GM18505 (cell line): ENCODE data around the gene AREG.

Source experiments
- ATAC-seq: cut with Tn5 transposase; IDR thresholded peaks from one replicate; pipeline ENCODE4 v1.9.1; 2021; ENCODE audit not compliant: unreplicated experiment
- POLR2A ChIP-seq: IDR thresholded peaks from 4 replicates; pipeline ENCODE4 v1.6.1; 2011; ENCODE audit warnings: borderline replicate concordance; ENCODE audit not compliant: insufficient read depth, insufficient read length; ENCODE audit errors: extremely low read depth

The AREG gene

DNA sequence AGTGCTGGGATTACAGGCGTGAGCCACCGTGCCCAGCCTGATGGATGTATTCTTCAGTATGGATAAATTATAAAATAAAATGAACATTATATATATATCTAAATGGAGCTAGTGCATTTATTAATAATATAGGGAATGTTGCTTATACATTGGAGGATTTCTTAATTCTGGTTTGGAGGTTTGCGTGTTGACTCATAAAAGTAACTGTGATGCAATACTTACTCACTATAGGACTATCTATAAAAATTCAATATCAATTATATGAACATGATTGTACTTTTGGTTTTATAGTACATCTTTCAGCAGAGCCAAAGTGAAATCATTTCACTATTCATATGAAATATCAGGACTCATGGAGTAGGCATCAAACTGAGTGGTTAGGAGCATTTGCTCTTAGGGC, 3.2 kb upstream of the AREG start:
- ATAC-seq, result no peak
- TF ChIP-seq POLR2A, result no peak

DNA sequence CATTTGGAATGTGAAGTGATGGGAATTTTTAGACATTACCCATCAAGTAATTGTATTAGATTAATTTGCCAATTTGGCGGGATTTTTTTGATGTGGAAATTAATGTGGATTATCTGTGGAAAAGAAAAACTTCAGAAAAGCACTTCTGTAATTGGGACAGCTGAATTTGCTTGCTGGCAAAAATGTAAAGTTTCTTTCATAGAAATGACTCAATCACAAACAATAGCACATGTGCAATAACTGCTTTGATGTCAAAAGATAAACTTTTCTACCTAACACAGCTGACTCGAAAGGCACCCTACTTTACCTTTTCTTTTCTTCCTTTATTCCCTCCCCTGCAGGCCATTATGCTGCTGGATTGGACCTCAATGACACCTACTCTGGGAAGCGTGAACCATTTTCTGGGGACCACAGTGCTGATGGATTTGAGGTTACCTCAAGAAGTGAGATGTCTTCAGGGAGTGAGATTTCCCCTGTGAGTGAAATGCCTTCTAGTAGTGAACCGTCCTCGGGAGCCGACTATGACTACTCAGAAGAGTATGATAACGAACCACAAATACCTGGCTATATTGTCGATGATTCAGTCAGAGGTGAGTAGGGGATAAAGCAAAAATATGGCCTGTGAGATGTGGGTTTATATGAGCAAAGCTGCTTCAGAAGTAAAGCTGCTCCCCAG, 1.4 kb downstream of the AREG start:
- ATAC-seq, result no peak
- no peak for TF ChIP-seq POLR2A

DNA sequence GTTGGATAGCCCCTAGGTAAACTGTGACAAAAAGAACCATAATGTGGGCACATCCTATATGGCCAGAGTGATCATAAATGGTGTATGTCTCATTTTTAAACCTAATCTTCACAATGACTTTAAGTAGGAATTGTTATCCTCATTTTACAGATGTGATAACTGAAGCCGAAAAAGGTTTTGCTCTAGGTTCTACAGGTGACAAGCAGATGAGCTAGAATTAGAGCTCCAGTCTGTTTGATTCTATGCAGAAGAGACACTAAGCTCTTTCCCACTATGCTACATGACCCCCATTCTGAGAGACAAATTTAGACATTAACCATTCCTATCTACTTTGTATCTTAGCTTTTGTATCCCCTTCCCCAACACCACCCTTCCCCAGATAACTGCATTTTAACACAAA, 2.0 kb downstream of the AREG start:
- no peak for ATAC-seq
- TF ChIP-seq POLR2A, result no peak

DNA sequence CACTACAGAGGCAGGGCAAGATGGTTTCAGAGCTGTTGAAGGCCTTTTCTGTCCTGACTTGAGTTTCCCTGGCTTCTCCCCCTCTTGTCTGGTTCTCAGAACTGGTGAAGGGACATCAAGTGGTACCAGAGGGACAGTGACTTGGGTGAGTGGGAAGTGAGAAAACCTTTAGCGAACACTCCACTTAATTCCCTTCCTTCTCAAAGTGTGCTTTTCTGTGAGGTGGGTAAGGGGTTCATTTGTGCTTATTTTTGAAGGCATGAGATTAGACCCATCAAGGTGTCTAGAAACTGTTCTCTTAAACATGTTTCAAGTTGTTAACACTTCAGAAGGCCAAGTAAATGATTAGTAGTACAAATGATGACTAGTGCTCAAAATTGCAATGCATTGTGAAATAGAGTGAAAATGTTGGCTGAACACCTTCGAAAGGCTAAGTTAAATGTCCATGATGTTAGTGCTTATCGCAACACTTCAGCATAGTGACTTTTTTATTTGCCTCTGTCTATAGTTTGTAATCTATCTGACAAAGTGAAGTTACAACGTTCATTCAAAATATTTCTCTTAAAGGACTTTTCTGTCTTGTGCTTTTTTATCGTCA, 2.8 kb downstream of the AREG start:
- ATAC-seq, result no peak
- TF ChIP-seq POLR2A, result no peak

DNA sequence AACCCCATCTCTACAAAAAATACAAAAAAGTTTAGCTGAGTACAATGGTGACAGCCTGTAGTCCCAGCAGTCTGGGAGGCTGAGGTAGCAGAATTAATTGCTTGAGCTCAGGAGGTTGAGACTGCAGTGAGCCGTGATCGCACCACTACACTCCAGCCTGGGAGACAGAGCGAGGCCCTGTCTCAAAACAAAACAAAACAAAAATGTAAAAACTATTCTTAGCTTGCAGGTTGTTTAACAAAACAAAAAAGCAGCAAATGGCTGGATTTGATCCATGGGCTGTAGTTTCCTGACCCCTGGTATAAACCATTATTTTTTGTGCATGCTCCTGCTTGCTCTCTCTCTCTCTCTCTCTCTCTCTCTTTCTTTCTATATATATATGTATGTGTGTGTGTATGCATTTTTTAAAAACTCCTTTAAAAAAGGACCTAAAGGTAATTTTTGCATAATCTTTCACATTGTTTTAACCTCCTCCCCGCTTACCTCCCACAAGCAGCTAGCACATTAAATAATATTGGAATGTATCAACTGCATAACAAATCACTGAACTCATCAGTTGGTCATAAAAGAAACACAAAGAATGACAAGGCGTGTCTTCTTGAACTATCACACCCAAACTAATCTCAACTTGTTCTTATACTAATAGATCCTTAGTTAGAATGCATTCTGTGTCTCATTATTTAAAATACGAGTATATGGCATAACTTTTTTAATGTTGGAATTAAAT, 4.8 kb downstream of the AREG start:
- no peak for ATAC-seq

DNA sequence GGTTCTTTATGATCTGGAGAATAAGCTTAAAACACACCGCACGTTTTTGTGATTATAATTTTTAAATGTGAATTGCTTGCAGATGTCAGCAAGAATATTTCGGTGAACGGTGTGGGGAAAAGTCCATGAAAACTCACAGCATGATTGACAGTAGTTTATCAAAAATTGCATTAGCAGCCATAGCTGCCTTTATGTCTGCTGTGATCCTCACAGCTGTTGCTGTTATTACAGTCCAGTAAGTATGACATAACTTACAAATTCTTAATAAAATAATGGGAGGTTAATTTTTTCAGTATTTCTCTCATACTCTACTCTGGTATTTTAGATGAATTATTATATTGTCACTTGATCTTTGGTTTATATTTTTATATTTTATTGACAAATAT, 5.4 kb downstream of the AREG start:
- no peak for TF ChIP-seq POLR2A
- no peak for ATAC-seq

More for the DNA sequence above, 4.8 kb downstream of the AREG start:
- TF ChIP-seq POLR2A, result no peak

DNA sequence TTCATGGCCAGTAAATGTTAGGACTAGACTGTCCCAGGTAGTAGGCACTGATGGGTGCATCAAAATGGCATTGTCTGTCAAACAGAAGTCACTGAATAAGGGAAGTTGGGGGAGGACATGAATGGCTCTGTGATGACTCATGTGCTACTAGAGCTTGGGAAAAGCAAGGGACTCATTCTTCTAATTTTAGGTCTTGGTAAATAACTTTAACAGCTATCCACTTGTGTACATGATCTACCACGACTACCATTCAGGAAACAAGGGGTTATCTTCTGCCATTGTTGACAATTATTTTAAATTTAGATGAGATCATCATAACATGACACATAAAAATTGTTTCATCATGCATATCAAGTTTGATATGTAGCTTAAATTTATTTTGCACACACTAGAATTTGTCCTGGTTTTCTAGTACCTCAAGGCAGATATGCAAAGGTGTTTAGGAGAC, 6.3 kb downstream of the AREG start:
- no peak for TF ChIP-seq POLR2A
- ATAC-seq, result no peak

DNA sequence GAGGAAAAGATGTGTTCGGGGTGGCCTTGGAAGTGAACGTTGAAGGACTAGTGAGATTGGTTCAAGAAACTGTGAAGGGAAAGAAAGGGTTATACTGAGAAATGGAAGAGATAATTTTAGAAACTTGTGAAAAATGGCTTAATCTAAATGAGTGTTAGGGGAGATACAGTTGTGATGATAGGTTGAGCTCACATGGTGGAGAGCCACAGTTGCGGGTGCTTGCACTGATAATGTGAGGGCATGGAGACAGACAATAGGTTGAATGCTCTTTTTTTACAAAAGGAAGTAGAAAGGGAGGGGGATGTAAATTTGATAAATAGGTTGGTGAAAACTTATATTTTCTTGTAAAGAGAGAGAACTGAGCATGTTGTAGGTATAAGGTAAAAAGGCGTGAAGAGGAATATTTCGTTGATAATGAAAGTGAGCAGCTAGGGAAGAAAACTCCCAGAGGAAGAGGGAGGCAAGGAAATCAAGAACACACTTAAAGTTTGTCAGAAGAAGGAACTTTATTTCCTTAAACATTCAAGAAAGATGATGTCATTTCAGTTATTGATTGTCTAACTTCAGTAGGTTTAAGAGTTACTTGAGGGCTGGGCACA, 8.2 kb downstream of the AREG start:
- no peak for TF ChIP-seq POLR2A
- no peak for ATAC-seq

DNA sequence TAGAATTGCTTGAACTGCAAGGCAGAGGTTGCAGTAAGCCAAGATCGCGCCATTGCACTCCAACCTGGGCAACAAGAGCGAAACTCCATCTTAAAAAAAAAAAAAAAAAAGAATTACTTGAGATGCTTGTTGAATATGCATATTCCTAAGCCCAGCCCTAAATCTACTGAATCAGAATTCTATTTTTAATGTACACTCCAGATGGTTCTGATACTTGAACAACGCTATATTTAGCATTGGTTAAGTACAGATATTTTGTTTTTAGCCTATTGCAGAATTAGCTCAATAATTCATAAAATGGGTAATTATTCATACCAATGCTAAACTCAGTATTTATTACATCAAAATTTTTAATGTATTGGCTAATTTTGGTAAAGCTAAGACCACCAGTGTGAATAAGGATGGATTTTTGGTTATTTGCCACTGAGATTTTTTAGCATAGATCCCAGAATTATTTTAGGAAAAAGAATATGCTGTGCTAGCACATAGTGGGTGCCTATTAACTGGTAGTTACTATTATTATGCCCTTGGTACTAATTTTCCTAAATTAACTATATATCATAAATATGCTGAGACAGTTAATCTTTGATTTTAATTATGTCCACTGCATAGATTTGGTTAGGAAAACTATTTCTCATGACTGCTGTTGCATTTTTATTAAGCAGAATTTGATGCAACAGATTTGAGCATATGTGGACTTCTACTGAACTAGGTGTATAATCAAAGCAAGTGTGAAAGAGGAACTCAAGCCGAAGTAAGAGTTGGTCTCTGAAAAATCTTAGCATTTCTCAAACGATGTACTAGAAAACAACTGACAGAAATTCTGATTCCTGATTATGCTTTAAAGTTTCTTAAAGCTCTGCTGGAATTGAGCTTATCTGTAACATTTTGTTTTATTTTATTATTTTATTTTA, 9.2 kb downstream of the AREG start:
- no peak for TF ChIP-seq POLR2A
- ATAC-seq, result no peak

DNA sequence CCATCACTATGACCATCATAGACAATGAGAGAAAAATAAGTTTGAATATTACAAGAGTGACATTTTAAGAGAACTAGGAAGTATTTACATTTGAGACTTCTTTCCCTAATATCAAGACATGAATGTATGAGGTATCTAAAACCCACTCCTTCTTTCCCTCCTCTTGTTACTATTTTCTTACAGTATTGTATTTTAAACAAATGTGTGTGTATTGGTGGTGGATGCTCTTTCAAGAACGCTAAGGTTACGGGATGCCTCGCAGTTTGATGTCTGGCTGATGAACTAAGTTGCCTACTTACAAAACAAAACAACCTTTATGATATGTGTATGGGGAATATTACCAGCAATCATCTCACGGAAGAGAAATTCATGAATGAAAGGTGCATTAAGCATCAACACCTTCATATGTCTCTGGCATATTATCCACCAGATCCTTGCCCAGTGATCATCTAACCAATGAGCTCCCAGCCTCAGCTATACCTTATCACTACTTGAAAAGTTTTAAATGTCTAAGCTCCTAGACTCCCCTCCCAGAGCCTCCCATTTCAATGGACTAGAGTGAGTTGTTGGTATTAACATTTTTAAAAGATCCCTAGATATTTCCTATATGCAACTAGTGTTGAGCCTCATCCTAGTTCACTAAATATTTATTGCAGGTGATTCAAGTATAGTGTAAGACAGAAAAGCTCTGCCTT, 10.6 kb downstream of the AREG start:
- ATAC-seq, result no peak
- TF ChIP-seq POLR2A, result no peak

DNA sequence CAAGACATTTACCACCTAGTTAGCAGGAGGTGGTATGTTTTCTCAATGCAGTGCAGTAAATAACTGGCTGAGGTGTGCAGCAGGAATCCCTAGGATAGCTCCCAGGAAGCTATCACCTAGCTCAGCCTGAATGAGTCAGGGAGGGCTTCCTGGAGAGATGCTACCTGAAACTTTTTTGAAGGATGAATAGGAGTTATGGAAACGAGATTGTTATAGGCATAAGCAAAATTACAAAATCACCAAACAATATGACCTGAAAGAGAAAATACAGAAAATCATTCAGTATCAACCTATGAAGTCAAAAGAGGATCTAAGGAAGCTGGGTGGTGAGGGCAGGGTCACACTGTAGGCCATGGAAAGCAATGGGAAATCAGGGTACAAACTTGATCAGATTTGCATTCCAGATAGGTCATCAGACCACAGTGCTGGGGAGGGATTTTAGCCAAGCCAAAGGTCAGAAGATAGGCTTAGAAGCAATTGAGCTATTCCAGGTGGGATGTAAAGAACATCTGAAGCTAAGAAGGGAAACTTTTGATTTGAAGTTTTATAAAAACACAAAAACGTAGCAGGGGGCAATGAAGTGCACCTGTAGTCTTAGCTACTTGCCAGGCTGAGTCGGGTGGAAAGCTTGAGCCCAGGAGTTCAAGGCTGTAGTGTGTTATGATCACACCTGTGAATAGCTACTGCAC, 11.3 kb downstream of the AREG start:
- ATAC-seq, result no peak

More for the DNA sequence above, 11.3 kb downstream of the AREG start:
- no peak for TF ChIP-seq POLR2A
